ENCODE results near the gene P2RX6. TPM values are rescaled to one million over a fixed set of nuclear protein-coding genes. Genes with fewer than 3 reads are reported as not detected.
A peak's percentile ranks its signal among the peaks of the same experiment; 100 is the strongest.

P2RX6 gene
- polyA plus RNA-seq, 1 of the 3 experiments (the other 2 are of a cell fraction) = 7.1 TPM

- Histone ChIP-seq H3K9ac (no peak overlapping the region), H3K79me2 (ENCODE audit: insufficient read depth) (no peaks in the 10 kb centered on the region), H3K4me2 (no peak overlapping the region), H3K27me3 (ENCODE audit: insufficient read depth) (no peaks in the 10 kb centered on the region), H2AFZ (ENCODE audit: low read depth) (no peak overlapping the region), H3F3A (replicated peaks; ENCODE audit: insufficient read depth) (no peaks in the 10 kb centered on the region), H3K9me3 (no peaks in the 10 kb centered on the region), H3K9me2 (no peaks in the 10 kb centered on the region), H4K20me1 (ENCODE audit: insufficient read depth) (no peaks in the 10 kb centered on the region), H3K4me3 (ENCODE audit: low read depth in 2 of 2, low read length in 1 of 2) (no peak overlapping the region), H3K27ac (ENCODE audit: low read depth in 2 of 2, low read length in 1 of 2) (no peak overlapping the region), H3K36me3 (replicated peaks in 1 of 2; ENCODE audit: control insufficient read depth in 1 of 2, insufficient read depth in 2 of 2, low read length in 1 of 2) (no peaks in the 10 kb centered on the region), H3K4me1 (ENCODE audit: control insufficient read depth in 1 of 2, insufficient read depth in 2 of 2, low read depth in 1 of 2, low read length in 1 of 2) (peaks cover 0 to 21% of the 10 kb centered on the region in 2 experiments; a peak in 1 of 4 replicates)
- 83% methylated on average over 7 of the region's 18 CpGs for WGBS (ENCODE audit: low lambda C conversion rate)
- no peak for DNase-seq
- ChIA-PET POLR2A (interaction anchor here (0.7 kb wide), 1 partner anchor 32 kb away, joined by 3 read pairs; no protein-coding TSS in a partner anchor), CTCF (interaction anchor here (1.0 kb wide), 1 partner anchor 10 kb away, joined by 4 read pairs; no protein-coding TSS in a partner anchor)
- TF ChIP-seq TCF12 (IDR thresholded peaks at IDR 0.05) (no peak), POLR2AphosphoS5 (IDR thresholded peaks at IDR 0.05; ENCODE audit: low read depth, low read length) (no peak), GABPA (IDR thresholded peaks at IDR 0.05; ENCODE audit: low read depth) (no peak), RCOR1 (IDR thresholded peaks at IDR 0.05; ENCODE audit: low read length) (no peak), ELF1 (IDR thresholded peaks at IDR 0.05) (no peak), MEF2A (IDR thresholded peaks at IDR 0.05; ENCODE audit: borderline replicate concordance, low read depth) (no peak), FOSL2 (IDR thresholded peaks at IDR 0.05; ENCODE audit: borderline replicate concordance, low read depth) (no peak), TEAD4 (IDR thresholded peaks at IDR 0.05; ENCODE audit: borderline replicate concordance, insufficient read depth) (no peak)
- TF ChIP-seq, protein P1, sequence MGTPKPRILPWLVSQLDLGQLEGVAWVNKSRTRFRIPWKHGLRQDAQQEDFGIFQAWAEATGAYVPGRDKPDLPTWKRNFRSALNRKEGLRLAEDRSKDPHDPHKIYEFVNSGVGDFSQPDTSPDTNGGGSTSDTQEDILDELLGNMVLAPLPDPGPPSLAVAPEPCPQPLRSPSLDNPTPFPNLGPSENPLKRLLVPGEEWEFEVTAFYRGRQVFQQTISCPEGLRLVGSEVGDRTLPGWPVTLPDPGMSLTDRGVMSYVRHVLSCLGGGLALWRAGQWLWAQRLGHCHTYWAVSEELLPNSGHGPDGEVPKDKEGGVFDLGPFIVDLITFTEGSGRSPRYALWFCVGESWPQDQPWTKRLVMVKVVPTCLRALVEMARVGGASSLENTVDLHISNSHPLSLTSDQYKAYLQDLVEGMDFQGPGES (IDR thresholded peaks at IDR 0.05; ENCODE audit: low read depth, low read length) = no peak
- TF ChIP-seq, protein P2, sequence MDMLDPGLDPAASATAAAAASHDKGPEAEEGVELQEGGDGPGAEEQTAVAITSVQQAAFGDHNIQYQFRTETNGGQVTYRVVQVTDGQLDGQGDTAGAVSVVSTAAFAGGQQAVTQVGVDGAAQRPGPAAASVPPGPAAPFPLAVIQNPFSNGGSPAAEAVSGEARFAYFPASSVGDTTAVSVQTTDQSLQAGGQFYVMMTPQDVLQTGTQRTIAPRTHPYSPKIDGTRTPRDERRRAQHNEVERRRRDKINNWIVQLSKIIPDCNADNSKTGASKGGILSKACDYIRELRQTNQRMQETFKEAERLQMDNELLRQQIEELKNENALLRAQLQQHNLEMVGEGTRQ (IDR thresholded peaks at IDR 0.05; ENCODE audit: borderline replicate concordance, low read depth, low read length) = no peak
- TF ChIP-seq, protein P3, sequence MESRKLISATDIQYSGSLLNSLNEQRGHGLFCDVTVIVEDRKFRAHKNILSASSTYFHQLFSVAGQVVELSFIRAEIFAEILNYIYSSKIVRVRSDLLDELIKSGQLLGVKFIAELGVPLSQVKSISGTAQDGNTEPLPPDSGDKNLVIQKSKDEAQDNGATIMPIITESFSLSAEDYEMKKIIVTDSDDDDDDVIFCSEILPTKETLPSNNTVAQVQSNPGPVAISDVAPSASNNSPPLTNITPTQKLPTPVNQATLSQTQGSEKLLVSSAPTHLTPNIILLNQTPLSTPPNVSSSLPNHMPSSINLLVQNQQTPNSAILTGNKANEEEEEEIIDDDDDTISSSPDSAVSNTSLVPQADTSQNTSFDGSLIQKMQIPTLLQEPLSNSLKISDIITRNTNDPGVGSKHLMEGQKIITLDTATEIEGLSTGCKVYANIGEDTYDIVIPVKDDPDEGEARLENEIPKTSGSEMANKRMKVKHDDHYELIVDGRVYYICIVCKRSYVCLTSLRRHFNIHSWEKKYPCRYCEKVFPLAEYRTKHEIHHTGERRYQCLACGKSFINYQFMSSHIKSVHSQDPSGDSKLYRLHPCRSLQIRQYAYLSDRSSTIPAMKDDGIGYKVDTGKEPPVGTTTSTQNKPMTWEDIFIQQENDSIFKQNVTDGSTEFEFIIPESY (IDR thresholded peaks at IDR 0.05; ENCODE audit: borderline replicate concordance, low read depth) = no peak
These were observed 16.6 kb downstream of the P2RX6 start for GRCh38 chr22:21031545-21032036.

GRCh38 chr22:21032037-21032867 lies 17.3 kb downstream of the P2RX6 start, which contains the start of gene SLC7A4:
Gene SLC7A4 (minus strand): TSS chr22:21032561. CDS start chr22:21031812, 749 bp downstream.
- H3K79me2 ChIP-seq (ENCODE audit: insufficient read depth) = no peaks in the 10 kb centered on the region
- WGBS (ENCODE audit: low lambda C conversion rate) = 69% methylated on average over 27 of the region's 59 CpGs
- H3K4me3 ChIP-seq (ENCODE audit: low read depth in 2 of 2, low read length in 1 of 2) = peak within 1 kb of the TSS in 1 of 2 experiments; percentile 21; a peak in 1 of 4 replicates
- no peak within 1 kb of the TSS for H3K9ac ChIP-seq
- CTCF ChIA-PET = interaction anchor here (1.0 to 1.1 kb wide), 3 partner anchors 11 to 70 kb away, joined by 3 to 4 read pairs (median 3); no protein-coding TSS in a partner anchor
- no peaks in the 10 kb centered on the region for H3K27me3 ChIP-seq (ENCODE audit: insufficient read depth)
- no peaks in the 10 kb centered on the region for H3K9me3 ChIP-seq
- DNase-seq = peak; percentile 64
- no peaks in the 10 kb centered on the region for H4K20me1 ChIP-seq (ENCODE audit: insufficient read depth)
- H3K27ac ChIP-seq (ENCODE audit: low read depth in 2 of 2, low read length in 1 of 2) = no peak within 1 kb of the TSS
- no peaks in the 10 kb centered on the region for H3K9me2 ChIP-seq
- H3K36me3 ChIP-seq (replicated peaks in 1 of 2; ENCODE audit: control insufficient read depth in 1 of 2, insufficient read depth in 2 of 2, low read length in 1 of 2) = no peaks in the 10 kb centered on the region
- H3F3A ChIP-seq (replicated peaks; ENCODE audit: insufficient read depth) = peaks cover 1% of the 10 kb centered on the region
- POLR2A ChIA-PET = no interaction called here
- H3K4me1 ChIP-seq (ENCODE audit: control insufficient read depth in 1 of 2, insufficient read depth in 2 of 2, low read depth in 1 of 2, low read length in 1 of 2) = peaks cover 0 to 15% of the 10 kb centered on the region in 2 experiments; a peak in 1 of 4 replicates
- H3K4me2 ChIP-seq = no peak within 1 kb of the TSS
- H2AFZ ChIP-seq (ENCODE audit: low read depth) = no peak within 1 kb of the TSS
- no peak for TF ChIP-seq FOXJ3 (CRISPR knock-in tag; IDR thresholded peaks at IDR 0.05)
- TF ChIP-seq TAF1 (IDR thresholded peaks at IDR 0.05; ENCODE audit: borderline replicate concordance, low read depth, low read length) = no peak
- TF ChIP-seq FOXM1 (IDR thresholded peaks at IDR 0.05; ENCODE audit: low read depth) = no peak
- no peak for TF ChIP-seq GATA2 (CRISPR knock-in tag; IDR thresholded peaks at IDR 0.05)
- TF ChIP-seq CHD2 (IDR thresholded peaks at IDR 0.05; ENCODE audit: low read length, partially characterized antibody) = no peak
- no peak for TF ChIP-seq SMC3 (IDR thresholded peaks at IDR 0.05; ENCODE audit: low read depth, low read length)
- TF ChIP-seq TEAD4 (IDR thresholded peaks at IDR 0.05; ENCODE audit: borderline replicate concordance, insufficient read depth) = no peak
- no peak for TF ChIP-seq PBX3 (IDR thresholded peaks at IDR 0.05)
- no peak for TF ChIP-seq GABPA (IDR thresholded peaks at IDR 0.05; ENCODE audit: low read depth)
- TF ChIP-seq, protein P4, sequence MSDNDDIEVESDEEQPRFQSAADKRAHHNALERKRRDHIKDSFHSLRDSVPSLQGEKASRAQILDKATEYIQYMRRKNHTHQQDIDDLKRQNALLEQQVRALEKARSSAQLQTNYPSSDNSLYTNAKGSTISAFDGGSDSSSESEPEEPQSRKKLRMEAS (IDR thresholded peaks at IDR 0.05; ENCODE audit: low read depth) = no peak
- TF ChIP-seq JUND (IDR thresholded peaks at IDR 0.05) = no peak

Measured in SK-N-SH (cell line).